GM20000 (cell line): Measurements from ENCODE around the gene SLC30A1.

Source experiments
- DNase-seq: peaks from one replicate; pipeline ENCODE4 v3.0.0; 2012; ENCODE audit warnings: low spot score
- TF ChIP-seq, protein P1 (sequence below): IDR thresholded peaks from 2 replicates; pipeline ENCODE4 v1.5.1; 2012; ENCODE audit warnings: mild to moderate bottlenecking, control low read depth; ENCODE audit errors: extremely low read depth, missing control alignments

Gene SLC30A1

DNA sequence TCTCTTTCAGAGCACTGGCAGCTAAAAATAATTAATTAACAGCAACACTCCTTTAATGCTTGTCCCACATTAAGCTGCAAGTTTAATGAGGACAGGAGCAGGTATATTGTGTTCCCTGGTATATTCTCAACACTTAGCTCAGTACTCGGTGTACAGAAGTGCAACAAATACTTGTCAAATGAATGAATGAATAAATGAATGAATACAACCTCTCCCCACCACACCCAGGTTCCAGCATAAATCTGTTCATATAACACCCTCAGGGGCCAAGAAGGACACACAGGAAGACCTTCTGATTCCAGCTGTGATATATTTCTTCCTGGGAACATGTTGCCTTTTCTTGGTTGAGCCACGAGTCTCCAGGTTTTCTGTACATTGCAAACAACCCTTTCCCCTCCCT is 48.9 kb downstream of the SLC30A1 start:
- TF ChIP-seq, protein P1, sequence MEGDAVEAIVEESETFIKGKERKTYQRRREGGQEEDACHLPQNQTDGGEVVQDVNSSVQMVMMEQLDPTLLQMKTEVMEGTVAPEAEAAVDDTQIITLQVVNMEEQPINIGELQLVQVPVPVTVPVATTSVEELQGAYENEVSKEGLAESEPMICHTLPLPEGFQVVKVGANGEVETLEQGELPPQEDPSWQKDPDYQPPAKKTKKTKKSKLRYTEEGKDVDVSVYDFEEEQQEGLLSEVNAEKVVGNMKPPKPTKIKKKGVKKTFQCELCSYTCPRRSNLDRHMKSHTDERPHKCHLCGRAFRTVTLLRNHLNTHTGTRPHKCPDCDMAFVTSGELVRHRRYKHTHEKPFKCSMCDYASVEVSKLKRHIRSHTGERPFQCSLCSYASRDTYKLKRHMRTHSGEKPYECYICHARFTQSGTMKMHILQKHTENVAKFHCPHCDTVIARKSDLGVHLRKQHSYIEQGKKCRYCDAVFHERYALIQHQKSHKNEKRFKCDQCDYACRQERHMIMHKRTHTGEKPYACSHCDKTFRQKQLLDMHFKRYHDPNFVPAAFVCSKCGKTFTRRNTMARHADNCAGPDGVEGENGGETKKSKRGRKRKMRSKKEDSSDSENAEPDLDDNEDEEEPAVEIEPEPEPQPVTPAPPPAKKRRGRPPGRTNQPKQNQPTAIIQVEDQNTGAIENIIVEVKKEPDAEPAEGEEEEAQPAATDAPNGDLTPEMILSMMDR: no peak

DNA sequence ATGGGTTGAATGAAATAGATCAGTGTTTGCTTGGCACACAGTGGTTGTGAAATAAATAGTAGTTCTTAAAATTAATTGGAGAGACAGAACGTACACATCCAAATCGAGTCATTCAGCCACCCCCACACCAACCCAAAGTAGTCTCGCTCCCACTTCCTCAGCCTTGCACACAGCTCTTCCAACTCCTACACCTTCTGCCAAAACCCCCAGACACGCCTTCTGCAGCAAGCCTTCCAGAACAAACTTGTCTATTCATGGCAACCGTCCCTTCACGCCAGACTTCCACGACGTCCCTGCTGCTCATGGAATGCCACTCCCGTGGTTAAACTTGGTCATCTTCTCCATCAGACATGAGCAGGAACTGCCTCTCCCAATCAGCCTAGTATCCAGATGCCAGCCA is 49.5 kb downstream of the SLC30A1 start:
- TF ChIP-seq, protein P1: no peak
- no peak for DNase-seq

More for the DNA sequence above, 48.9 kb downstream of the SLC30A1 start:
- DNase-seq: no peak

DNA sequence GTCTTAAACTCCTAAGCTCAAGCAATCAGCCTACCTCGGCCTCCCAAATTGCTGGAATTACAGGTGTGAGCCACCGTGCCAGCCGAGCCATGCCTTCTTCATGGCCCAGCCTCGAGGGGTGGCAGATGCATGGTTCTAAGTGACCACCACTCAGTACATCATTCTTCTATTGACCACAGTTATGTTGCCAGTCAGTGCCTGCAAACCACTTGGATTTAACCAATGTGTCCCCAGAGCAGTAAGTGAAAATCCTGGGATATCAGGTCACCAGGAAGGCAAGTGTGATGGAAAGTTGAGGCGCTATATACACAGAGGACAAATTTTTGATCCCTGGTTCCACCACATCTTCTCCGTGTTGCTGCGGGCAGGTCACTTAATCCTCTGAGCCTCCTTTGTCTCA is 50.0 kb downstream of the SLC30A1 start:
- no peak for DNase-seq
- TF ChIP-seq, protein P1: no peak

DNA sequence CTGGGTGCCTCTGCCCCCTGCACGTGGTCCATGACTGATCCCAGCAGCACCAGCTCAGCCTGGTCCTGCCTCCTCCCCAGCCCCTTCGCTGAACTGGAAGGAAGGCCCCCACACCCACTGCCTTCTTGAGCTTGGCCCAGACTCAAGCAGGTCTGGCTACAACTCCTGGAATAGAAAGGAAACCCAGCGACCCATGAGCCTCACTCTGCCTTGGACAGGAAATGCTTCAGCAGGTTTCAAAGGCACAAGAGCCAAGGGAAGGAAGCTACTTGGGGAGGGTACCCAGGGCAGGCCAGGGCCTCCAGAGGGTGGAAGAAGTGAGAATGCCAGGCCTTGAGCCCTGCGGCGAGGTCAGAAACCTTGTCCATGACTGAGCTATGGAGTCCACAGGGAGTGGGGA is 51.1 kb downstream of the SLC30A1 start:
- DNase-seq: no peak
- TF ChIP-seq, protein P1: no peak

DNA sequence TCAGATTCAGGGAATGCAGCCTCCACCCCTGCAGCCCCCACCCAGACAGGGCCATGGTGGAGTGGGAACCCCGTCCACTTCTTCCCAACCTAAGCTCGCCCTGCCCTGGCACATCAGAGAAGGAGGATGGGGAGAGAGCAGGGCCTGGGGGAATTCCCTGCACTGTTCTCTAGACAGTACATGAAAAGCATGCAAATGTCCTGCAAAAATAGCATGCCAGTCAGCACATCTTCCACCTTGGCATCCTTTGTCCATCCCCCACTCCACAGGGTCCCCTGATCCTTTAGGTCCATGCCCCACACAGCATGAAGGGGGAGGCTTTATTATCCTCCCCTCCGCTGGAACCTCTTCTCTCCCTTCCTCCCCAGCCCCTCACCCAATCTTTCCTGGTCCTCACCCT is 52.0 kb downstream of the SLC30A1 start:
- TF ChIP-seq, protein P1: no peak
- DNase-seq: peak; percentile 57

DNA sequence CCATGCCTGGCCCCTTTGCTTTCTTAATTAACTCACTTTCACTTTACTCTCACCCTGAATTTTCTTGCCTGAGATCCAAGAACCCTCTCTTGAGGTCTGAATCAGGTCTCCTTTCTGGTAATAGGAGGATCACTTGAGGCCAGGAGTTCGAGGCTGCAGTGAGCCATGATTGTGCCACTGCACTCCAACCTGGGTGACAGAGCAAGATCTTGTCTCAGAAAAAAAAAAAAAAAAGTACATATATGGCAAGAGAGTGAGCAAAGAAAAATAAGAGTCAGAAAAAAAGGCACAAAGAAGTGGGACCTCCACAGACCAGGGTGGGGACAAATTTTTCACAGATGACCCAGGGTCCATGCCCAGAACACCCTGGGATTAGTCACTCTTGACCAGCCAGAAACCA is 52.9 kb downstream of the SLC30A1 start:
- TF ChIP-seq, protein P1: no peak
- no peak for DNase-seq

DNA sequence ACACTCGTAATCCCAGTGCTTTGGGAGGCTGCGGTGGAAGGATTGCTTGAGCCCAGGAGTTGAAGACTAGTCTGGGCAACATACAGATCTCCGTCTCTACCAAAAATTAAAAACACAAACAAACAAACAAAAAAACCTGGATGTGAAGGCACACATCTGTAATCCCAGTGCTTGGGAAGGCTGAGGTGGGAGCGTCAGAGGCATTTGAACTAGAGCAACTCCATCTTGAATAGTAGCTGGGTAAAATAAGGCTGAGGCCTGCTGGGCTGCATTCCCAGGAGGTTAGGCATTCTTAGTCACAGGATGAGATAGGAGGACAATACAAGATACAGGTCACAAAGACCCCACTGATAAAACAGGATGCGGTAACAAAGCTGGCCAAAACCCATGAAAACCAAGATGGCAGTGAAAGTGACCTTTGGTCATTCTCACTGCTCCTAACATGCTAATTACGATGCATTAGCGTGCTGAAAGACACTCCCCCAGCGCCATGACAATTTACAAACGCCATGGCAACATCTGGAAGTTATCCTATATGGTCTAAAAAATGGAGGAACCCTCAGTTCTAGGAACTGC is 53.8 kb downstream of the SLC30A1 start:
- DNase-seq: no peak
- TF ChIP-seq, protein P1: no peak
